ENCODE results near the gene ENSA. TPM values are rescaled to one million over a fixed set of nuclear protein-coding genes. Genes with fewer than 3 reads are reported as not detected.

Gene ENSA, protein sequence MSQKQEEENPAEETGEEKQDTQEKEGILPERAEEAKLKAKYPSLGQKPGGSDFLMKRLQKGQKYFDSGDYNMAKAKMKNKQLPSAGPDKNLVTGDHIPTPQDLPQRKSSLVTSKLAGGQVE
- 83.4 and 138 TPM in 2 replicates for total RNA-seq

DNA sequence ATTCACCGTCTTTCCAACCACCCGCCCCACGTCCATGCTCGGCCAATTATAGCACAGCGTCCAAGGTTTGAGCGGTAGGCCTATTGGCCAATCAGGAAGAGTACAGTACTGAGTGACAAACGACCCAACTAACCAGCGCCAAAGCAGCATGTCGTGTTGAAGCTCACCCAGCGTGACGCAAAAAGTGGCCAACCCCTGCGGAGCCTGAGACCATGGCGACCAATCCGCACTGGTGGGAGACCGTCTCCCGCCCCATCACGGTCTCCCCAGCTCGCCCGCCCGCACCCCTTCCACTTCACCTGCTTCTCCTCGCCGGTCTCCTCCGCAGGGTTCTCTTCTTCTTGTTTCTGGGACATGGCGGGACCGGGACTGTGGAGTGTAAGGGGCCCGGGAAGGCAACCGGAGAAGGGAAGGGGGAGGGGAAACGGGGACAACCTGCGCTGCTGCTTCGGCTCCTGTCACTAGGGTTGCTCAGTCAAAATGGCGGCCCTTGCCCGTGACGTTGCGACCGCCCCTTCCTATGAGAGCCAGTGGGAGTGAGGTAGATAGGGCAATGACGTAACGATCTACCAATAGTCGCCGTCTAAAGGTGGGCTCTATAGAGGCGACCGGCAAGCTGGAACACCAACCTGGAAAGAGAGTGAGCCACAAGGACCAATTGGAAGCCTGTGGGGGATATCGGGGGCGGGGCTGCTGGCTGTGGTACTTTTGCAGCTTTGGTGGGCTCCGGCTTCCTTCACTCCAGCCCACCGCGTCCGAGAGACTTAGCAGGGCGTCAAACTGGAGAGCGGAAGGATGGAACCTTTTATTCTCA, at the start of gene ENSA:
ENSA (minus strand) TSS at position 498 of the 814 bp plus-strand sequence; CDS start at position 356, 142 bp downstream.

DNA sequence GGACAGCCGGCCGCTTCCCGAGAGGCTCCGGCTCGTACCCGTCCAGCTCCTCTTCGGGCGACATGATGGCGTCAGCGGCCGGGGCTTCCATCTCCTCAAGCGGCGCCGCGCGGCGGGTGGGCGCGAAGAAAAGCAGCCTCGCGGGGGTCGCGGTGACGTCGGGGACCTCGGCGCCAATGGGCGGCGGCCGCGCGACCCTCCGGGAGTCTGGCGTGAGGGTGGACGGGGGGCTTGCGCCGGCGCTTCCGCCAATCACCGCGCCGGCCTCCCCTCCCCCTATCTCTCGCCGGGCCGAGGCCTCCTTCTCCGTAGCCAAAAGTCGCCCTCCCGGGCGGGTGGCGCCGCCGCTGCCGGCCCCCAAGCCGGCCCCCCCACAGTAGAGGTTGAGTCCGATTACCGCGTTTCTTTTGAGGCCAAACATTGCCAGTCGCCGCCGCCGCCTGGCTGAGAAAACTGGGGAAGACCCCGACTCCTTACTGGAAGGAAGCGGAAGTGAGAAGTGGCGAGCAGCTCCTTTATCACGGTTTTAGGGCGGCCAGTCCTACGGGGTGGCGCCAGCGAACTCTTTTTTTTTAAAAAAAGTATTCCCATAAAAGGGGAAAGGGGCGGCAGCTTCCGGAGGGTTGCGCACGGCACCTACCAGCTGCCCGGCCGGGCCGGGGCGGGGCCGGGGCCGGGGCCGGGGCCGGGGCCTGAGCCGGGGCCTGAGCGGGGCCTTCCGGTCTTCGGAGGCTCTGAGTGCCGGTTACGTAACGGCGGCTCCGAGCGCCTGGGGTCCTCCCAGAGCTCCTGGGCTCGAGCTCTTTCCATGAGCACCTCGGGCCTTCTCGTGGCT, 50.1 kb downstream of the ENSA start, which contains the start of gene MCL1:
MCL1 (minus strand) TSS at position 501 of the 835 bp plus-strand sequence; CDS start at position 421, 80 bp downstream.

Other genes with a start within 250 kb of the ENSA start
- gene TARS2, start 142.2 kb downstream of the ENSA start, total RNA-seq: 20.5 and 20.7 TPM in 2 replicates
- gene ECM1, start 121.5 kb downstream of the ENSA start, total RNA-seq: 9.1 and 20.5 TPM in 2 replicates
- gene FALEC, start 113.9 kb downstream of the ENSA start, total RNA-seq: 0.49 TPM in 1 of 2 replicates, not detected in the other
- gene ADAMTSL4, start 80.2 kb downstream of the ENSA start, total RNA-seq: 0.98 and 5.8 TPM in 2 replicates
- gene MCL1, start 50.0 kb downstream of the ENSA start, total RNA-seq: 111 and 146 TPM in 2 replicates
- 13.2 and 13.5 TPM in 2 replicates for gene GOLPH3L, start 67.5 kb upstream of the ENSA start, total RNA-seq
- not detected in 2 replicates for gene HORMAD1, start 91.3 kb upstream of the ENSA start, total RNA-seq
- gene CTSS, start 136.2 kb upstream of the ENSA start, total RNA-seq: under 0.01 and 0.33 TPM in 2 replicates
- gene CTSK, start 178.6 kb upstream of the ENSA start, total RNA-seq: 2.0 and 8.2 TPM in 2 replicates
- gene ARNT, start 247.0 kb upstream of the ENSA start, total RNA-seq: 15.0 and 27.9 TPM in 2 replicates

Measured in mesangial cell (primary cell).